Lower leg skin (tissue), 3 donors: ENCODE data around the gene PPP1R13B.

Source experiments
- CTCF ChIP-seq, 3 donors: fragments of 450-650 bp; IDR thresholded peaks; one replicate each; pipeline ENCODE4 v1.5.1; 2016; ENCODE audit warnings: antibody characterized with exemption in 3 of 3, mild to moderate bottlenecking in 3 of 3, moderate library complexity in 2 of 3
- POLR2A ChIP-seq, 2 donors: fragments of 450-650 bp; IDR thresholded peaks; one replicate each; pipeline ENCODE4 v1.6.1; 2016 to 2017; ENCODE audit warnings: antibody characterized with exemption in 2 of 2, mild to moderate bottlenecking in 1 of 2, moderate library complexity in 1 of 2

DNA sequence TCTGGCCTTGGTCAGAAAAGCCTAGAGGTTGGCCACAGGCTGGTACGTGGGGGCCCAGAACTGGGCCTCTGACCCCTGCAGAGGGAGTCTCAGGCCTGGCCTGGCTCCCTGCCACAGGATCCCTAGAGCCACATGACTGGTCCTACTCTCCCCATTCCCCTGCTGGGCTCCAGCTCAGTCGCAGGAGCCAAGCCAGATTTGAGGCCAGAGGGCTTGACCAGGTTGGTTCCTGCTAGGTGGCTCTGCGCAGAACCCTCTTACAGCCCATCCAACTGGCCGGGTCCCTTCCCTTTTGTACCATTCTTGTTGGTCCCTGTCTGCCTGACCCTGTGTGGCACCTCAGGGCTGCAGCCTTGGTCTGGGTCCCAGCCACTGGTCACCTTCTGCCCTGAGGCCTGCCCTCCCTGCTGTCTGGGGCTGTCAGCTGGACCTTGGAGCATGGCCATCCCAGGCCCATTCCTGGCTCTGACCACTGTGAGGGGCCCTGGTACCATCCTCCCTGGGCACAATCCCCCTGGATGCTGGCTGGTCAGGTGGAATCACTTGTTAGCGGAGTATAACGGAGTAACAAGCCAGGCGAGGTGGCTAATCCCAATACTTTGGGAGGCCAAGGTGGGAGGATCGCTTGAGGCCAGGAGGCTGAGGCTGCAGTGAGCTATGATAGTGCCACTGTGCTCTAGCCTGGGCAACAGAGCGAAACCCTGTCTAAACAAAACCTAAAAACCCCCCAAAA lies 22.9 kb upstream of the PPP1R13B start:
- TF ChIP-seq CTCF (IDR thresholded peaks at IDR 0.05) (no peak), POLR2A (IDR thresholded peaks at IDR 0.05) (no peak)
